Stimulated activated CD4-positive, alpha-beta T cell treated with anti-CD3 and anti-CD28 coated beads, Interleukin-12 subunit alpha, Interleukin-12 subunit beta, amount 100 ng/mL, for 48 hours (primary cell): ENCODE results near the gene BAHCC1.
"Not testable (repeated sequence)": the region's sequence is repeated elsewhere in the genome, so short reads cannot be mapped to it uniquely, and the experiment has no call there.

Experiments used
- DNase-seq, 3 donors: peaks; one replicate each; pipeline ENCODE4 v3.0.0-alpha.2; 2020; ENCODE audit warnings: low read depth in 2 of 3, low spot score in 1 of 3

BAHCC1 gene

GRCh38 chr17:81394921-81395599 is at the start of gene BAHCC1:
Gene BAHCC1 (plus strand): TSS chr17:81395457. CDS start chr17:81399740, 4,283 bp downstream.
- DNase-seq: peak; percentile 83 to 93 (median 91)

DNA sequence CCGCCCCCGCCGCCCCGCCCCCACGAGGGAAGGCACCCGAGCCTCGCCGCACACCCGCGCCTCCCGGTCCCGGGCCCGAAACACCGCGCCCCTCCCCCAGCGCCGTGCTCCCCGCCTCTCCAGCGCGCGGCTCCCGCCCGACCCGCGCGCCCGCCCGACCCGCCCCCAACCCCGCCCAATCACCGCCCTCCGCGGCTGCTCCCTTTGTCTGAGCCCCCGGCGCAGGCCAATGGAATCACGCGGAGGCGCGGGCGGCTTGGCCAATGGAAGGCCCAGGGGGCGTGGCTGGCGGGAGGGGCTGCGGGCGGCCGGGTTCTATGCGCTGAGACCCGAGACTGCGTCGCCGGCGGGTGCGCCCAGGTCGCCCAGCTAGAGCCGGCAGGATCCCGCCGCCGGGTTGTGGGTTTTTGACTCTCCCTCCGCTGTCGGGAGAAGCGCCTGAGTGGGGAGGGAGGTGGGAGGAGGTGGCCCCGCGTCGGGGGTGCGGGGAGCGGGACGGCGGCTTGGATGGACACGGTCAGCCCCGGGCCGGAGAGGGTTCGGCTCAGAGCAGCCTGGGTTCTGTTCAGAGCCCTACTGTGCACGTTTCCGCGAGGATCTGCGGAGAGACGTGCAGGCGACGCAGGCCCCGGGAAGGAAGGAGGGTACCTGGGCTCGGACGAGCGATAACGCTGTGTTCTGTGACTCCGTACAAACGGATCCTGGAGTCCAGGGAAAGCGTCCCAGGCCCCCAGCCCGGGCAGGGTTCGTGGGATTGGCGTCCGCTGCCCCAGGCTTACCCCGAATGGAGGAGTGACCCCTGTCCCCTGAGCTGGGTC is 49.0 kb upstream of the BAHCC1 start:
- peak; percentile 90 to 98 (median 93) for DNase-seq

DNA sequence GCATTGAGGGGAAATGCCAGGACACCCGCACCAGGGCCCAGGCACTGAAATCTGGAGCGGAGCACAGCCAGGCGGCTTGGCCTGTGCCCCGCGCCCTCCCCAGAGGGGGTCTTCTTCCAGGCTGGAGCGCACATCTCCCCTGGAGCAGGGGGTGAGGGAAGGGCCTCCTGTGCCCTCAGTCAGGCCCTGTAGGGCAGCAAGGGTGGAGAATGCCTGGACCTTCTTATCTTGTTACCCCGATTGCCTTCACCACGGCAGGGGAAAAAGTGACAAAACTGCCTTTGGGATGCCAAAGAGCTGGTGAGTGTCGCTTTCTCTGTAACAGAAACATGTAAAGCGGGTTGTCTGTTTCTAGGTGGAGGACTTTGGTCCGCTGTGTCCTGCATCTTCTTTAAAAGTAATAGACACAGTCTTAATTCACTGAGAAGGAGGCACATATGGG is 48.3 kb upstream of the BAHCC1 start:
- no peak for DNase-seq

- no peak for DNase-seq
Observed at GRCh38 chr17:81347437-81347836, 47.8 kb upstream of the BAHCC1 start.

GRCh38 chr17:81348097-81349055 is 46.9 kb upstream of the BAHCC1 start:
- DNase-seq: no peak

GRCh38 chr17:81349397-81350319 is 45.6 kb upstream of the BAHCC1 start:
- DNase-seq: no peak

GRCh38 chr17:81350320-81350890 is 44.9 kb upstream of the BAHCC1 start:
- no peak for DNase-seq

DNA sequence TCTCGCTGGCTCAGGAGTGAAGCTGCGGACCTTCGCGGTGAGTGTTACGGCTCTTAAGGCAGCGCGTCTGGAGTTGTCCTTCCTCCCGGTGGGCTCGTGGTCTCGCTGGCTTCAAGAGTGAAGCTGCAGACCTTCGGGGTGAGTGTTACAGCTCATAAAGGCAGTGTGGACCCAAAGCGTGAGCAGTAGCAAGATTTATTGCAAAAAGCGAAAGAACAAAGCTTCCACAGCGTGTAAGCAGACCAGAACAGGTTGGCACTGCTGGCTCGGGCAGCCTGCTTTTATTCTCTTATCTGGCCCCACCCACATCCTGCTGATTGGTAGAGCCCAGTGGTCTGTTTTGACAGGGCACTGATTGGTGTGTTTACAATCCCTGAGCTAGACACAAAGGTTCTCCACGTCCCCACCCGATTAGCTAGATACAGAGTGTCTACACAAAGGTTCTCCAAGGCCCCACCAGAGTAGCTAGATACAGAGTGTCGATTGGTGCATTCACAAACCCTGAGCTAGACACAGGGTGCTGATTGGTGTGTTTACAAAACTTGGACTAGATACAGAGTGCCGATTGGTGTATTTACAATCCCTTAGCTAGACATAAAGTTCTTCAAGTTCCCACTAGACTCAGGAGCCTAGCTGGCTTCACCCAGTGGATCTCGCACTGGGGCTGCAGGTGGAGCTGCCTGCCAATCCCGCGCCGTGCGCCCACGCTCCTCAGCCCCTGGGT is 43.8 kb upstream of the BAHCC1 start:
- DNase-seq: not testable (repeated sequence)

GRCh38 chr17:81352056-81352455 is 43.2 kb upstream of the BAHCC1 start:
- not testable (repeated sequence) for DNase-seq

GRCh38 chr17:81354252-81354953 is 40.9 kb upstream of the BAHCC1 start:
- DNase-seq: no peak

- DNase-seq: no peak
Observed at GRCh38 chr17:81354954-81355347, 40.3 kb upstream of the BAHCC1 start.

DNA sequence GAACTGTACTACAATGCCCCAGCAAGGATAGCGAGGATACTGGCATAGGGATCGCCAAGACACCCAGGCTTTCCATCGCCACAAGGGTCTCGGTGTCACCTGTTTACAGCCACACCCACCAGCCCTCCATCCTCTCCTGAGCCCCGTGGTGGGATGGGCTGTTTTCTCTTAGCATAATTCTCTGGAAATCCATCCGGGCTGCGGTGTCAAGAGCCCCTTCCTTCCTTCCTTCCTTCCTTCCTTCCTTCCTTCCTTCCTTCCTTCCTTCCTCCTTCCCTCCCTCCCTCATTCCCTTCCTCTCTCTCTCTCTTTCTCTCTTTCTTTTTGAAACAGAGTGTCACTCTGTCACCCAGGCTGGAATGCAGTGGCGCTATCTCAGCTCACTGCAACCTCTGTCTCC is 36.0 kb upstream of the BAHCC1 start:
- no peak for DNase-seq

GRCh38 chr17:81362001-81362400 is 33.3 kb upstream of the BAHCC1 start:
- DNase-seq: not testable (repeated sequence)

DNA sequence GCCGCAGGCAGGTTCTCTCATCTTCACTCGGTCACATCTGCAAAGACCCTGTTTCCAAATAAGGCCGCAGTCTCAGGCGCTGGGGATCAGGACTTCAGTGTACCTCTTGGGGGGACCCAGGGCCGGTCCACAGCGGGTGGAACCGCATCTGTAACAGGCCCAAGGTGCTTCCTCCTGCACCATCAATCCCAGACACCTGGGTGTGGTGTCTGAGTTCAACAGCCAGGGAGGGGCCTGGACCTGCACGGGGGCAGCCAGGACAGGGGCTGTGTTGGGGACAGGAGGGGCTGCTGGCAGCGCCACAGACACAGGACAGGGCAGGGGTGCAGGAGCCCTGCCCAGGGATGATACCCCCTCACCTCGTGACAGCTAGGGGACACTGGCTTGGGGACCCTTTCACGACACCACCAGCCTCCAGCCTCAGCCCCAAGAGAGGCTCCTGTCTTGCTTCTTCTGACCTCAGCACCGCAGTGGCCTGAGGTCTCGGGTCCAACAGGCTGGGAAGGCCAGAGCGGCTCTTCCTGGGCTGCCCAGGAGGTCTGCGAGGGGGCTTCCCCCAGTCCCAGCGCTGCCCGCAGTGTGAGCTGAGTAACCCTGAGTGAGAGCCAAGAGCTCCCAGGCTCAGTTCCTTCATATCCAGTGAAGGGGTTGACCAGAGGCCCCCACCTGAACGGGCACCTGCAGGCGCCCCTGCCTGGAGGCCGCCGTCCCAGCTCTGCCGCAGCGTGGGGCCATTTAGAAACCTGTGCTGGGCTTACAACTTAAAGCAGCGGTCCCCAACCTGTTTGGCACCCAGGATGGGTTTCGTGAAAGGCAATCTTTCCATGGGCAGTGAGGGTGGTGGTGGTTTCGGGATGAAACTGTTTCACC is 30.7 kb upstream of the BAHCC1 start:
- DNase-seq: no peak

DNA sequence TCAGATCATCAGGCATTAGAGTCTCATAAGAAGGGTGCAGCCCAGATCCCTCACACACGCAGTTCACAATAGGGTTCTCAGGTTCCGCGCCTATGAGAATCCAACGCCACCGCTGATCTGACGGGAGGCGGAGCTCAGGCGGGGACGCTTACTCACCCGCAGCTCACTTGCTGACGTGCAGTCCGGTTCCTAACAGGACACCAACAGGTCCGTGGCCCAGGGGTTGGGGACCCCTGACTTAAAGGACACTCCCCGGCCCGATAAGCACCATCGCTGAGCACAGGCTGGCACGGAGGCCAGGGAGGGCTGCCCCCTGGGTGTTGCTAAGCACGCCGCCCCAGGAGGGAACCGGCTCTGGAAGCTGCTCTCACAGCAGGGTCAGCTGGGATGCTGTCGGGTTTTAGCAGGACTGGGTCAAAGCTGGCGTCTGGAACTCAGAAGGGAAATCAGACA is 30.1 kb upstream of the BAHCC1 start:
- peak in 1 of 3 donors; percentile 21 for DNase-seq

GRCh38 chr17:81365601-81366585 is 29.4 kb upstream of the BAHCC1 start:
- DNase-seq: no peak
